Lung (tissue), 12 donors: Measurements from ENCODE around the gene PEX11B. TPM values are rescaled to one million over a fixed set of nuclear protein-coding genes. Genes with fewer than 3 reads are reported as not detected.

Source experiments
- ATAC-seq: fragments of 200-7000 bp; cut with Tn5 transposase; one replicate; pipeline ENCODE4 v1.9.1; 2020; ENCODE audit warnings: moderate number of reproducible peaks; ENCODE audit not compliant: insufficient read depth, low FRiP score
- DNase-seq, 3 donors: peaks; one replicate each; pipeline ENCODE4 v3.0.0-alpha.2; 2013 to 2017
- H3K27ac ChIP-seq, 2 donors: one replicate each; pipeline ENCODE4 v1.5.1; 2013; ENCODE audit warnings: mild to moderate bottlenecking in 2 of 2, moderate library complexity in 2 of 2, control low read depth in 1 of 2, inconsistent platforms in 1 of 2, low read depth in 1 of 2, low read length in 1 of 2
- H3K27me3 ChIP-seq, 3 donors: one replicate each; pipeline ENCODE4 v1.5.1; 2013; ENCODE audit warnings: low read length in 2 of 3; ENCODE audit not compliant: control insufficient read depth in 3 of 3, insufficient read depth in 3 of 3
- H3K36me3 ChIP-seq, 4 donors: one replicate each; pipeline ENCODE4 v1.5.1; 2013; ENCODE audit warnings: low read length in 4 of 4, mild to moderate bottlenecking in 1 of 4, moderate library complexity in 1 of 4; ENCODE audit not compliant: control insufficient read depth in 4 of 4, insufficient read depth in 4 of 4
- H3K4me1 ChIP-seq, 5 donors: one replicate each; pipeline ENCODE4 v1.5.1; 2013; ENCODE audit warnings: low read length in 5 of 5, mild to moderate bottlenecking in 2 of 5, moderate library complexity in 1 of 5; ENCODE audit not compliant: control insufficient read depth in 5 of 5, insufficient read depth in 5 of 5
- H3K4me3 ChIP-seq: one replicate; pipeline ENCODE4 v1.5.1; 2013; ENCODE audit warnings: mild to moderate bottlenecking, control low read depth, moderate library complexity
- H3K9ac ChIP-seq, 2 donors: one replicate each; pipeline ENCODE4 v1.5.1; 2013; ENCODE audit warnings: low read length in 2 of 2, control low read depth in 1 of 2; ENCODE audit not compliant: insufficient read depth in 1 of 2
- H3K9me3 ChIP-seq, 4 donors: one replicate each; pipeline ENCODE4 v1.5.1; 2013; ENCODE audit warnings: low read length in 3 of 4, mild to moderate bottlenecking in 1 of 4, moderate library complexity in 1 of 4; ENCODE audit not compliant: control insufficient read depth in 4 of 4, insufficient read depth in 3 of 4
- CTCF ChIP-seq: IDR thresholded peaks from 2 replicates; pipeline ENCODE4 v1.5.1; 2012; ENCODE audit warnings: mild to moderate bottlenecking; ENCODE audit errors: control extremely low read depth, extremely low read depth
- WGBS, 2 donors: extraction: QIAGEN DNeasy Blood & Tissue Kit; methylation state at CpG; one replicate each; pipeline ENCODE4 v1.1.7; 2013; 5-methylcytosine and 5-hydroxymethylcytosine counted together
- polyA plus RNA-seq, 2 donors: library from polyadenylated mRNA; stranded (reverse); fragments of 200-250 nt; gene quantifications; one replicate each; pipeline ENCODE4 v1.2.1, GENCODE V29; 2013
- total RNA-seq, 2 donors: library from RNA; depleted of rRNA in 1 of 2; stranded (reverse); fragments of >200 nt in 1 of 2; gene quantifications; one replicate each; pipeline ENCODE4 v1.2.1, GENCODE V29; 2014 to 2021
- donor health status: control.
- donor health status: control.
- donor health status: Bipolar disorder and iron deficiency.
- donor health status: healthy.
- donor health status: DM: yes; HTN: yes; CAD: no.

Gene PEX11B
- total and polyA plus RNA-seq, 4 donors, result 24.6 to 29.6 (median 26.8) TPM

DNA sequence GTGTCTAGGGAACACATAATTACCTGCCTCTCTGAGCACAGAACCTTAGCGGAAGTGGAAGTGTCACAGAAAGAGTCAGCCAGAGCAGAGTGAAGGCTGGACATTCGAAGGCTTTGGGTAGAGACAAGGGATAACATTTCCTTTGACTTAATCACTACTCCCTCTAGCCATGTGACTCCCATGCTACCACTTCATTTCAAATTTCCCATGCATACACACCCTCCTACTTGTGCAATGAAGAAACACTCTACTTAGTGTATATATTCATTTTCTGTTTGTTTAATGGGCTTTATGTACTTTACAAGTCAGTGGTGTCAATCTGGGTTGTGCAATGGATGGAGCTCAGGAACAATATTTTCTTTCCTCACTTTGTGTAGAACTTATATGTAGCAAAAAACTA lies 39.8 kb downstream of the PEX11B start:
- TF ChIP-seq CTCF, result no peak
- H3K36me3 ChIP-seq, result no peaks in the 10 kb centered on the region
- no peaks in the 10 kb centered on the region for H3K9me3 ChIP-seq
- H3K9ac ChIP-seq, result no peak overlapping the region
- no peaks in the 10 kb centered on the region for H3K4me1 ChIP-seq
- H3K4me3 ChIP-seq, result no peak overlapping the region
- ATAC-seq (no peak), DNase-seq (peak in 1 of 3 donors; percentile 13)
- H3K27me3 ChIP-seq, result no peaks in the 10 kb centered on the region
- 79 to 83% methylated on average over 2 of the region's 2 CpGs for WGBS, 2 donors
- no peak overlapping the region for H3K27ac ChIP-seq

DNA sequence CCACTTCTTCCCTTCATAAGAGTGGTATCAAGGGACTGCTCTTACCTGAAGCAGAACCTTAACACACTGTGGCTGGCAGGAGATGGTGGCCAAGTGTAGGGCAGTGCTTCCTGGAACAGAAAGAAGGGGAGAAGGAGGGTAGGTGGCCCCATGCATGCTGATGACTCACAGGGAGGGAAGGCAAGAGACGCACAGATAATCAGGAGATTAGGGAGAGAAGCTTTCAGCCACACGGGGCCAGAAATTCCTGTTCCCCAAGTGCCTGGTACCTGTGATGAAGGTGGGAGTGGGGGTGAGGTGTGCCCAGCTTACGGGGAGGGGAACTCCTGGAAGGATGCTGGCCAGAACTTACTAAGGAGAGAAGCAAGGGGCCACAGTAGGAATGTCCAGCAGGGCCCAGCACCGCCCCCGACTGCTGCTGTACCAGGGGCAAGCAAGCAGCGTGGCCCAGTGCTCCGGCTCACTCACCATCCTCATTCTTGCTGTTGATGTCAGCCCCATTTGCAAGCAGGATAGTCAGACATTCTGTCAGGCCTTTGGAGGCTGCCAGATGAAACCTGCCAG lies 40.5 kb downstream of the PEX11B start:
- Histone ChIP-seq H3K27ac (no peak overlapping the region), H3K4me3 (no peak overlapping the region)
- no peak for DNase-seq

DNA sequence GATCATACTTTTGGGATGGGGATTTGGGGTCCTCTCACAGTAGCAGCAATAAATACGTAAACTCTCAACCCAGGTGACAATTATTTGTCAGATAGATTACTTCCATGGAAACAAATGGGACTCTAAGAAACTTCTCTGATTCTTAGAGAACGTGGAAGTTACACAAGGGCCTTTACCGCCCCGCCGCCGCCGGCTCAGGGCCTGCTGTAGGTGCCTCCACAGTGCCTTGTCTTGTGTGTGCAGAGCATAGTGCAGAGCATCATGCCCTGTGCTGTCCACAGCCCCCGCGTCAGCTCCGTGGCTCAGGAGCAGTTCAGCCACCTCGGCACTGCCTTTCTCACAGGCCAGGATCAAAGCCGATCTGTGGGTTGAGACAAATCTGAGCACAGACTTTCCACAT lies 43.9 kb downstream of the PEX11B start:
- ATAC-seq (no peak), DNase-seq (no peak)
- Histone ChIP-seq H3K27me3 (peaks cover 0 to 2% (median 0%) of the 10 kb centered on the region in 3 donors), H3K9me3 (no peaks in the 10 kb centered on the region), H3K9ac (no peak overlapping the region), H3K36me3 (no peaks in the 10 kb centered on the region), H3K27ac (no peak overlapping the region), H3K4me3 (no peak overlapping the region), H3K4me1 (peaks cover 0 to 19% (median 0%) of the 10 kb centered on the region in 5 donors)
- TF ChIP-seq CTCF, result no peak
- WGBS, 2 donors, result 71 to 88% methylated on average over 12 of the region's 12 CpGs

More for the DNA sequence above, 40.5 kb downstream of the PEX11B start:
- TF ChIP-seq CTCF, result no peak
- H3K27me3 ChIP-seq, result no peaks in the 10 kb centered on the region
- no peaks in the 10 kb centered on the region for H3K9me3 ChIP-seq
- H3K4me1 ChIP-seq, result peaks cover 0 to 5% (median 0%) of the 10 kb centered on the region in 5 donors
- no peak for ATAC-seq
- no peak overlapping the region for H3K9ac ChIP-seq
- WGBS, 2 donors, result 86 to 91% methylated on average over 7 of the region's 7 CpGs
- no peaks in the 10 kb centered on the region for H3K36me3 ChIP-seq
